HG03039 (cell line): ENCODE measurements around the gene CES2.
"Not testable (repeated sequence)": the region's sequence is repeated elsewhere in the genome, so short reads cannot be mapped to it uniquely, and the experiment has no call there.

Experiments used
- ATAC-seq: cut with Tn5 transposase; IDR thresholded peaks from one replicate; pipeline ENCODE4 v1.9.1; 2021; ENCODE audit warnings: mild to moderate bottlenecking, moderate library complexity; ENCODE audit not compliant: unreplicated experiment

The CES2 gene

GRCh38 chr16:66934138-66934838 is 1.0 kb upstream of the CES2 start, which contains the start of gene CIAO2B:
Gene CIAO2B, minus strand, starts transcription at chr16:66934402. Its CDS starts 38 bp downstream, at chr16:66934364.
- peak; percentile 60 for ATAC-seq

- peak; percentile 12 for ATAC-seq
Observed at GRCh38 chr16:66934839-66935313, 440 bp upstream of the CES2 start.

- ATAC-seq = no peak
Observed at GRCh38 chr16:66936462-66936861, 1.1 kb downstream of the CES2 start.

- no peak for ATAC-seq
Observed at GRCh38 chr16:66936889-66937554, 1.7 kb downstream of the CES2 start.

- no peak for ATAC-seq
Observed at GRCh38 chr16:66937725-66938337, 2.5 kb downstream of the CES2 start.

- no peak for ATAC-seq
Observed at GRCh38 chr16:66939366-66939765, 4.0 kb downstream of the CES2 start.

GRCh38 chr16:66940236-66940635 is 4.9 kb downstream of the CES2 start:
- no peak for ATAC-seq

GRCh38 chr16:66942981-66943380 is 7.7 kb downstream of the CES2 start:
- ATAC-seq = no peak

GRCh38 chr16:66943426-66944053 is 8.2 kb downstream of the CES2 start:
- ATAC-seq = no peak

GRCh38 chr16:66944054-66944441 is 8.7 kb downstream of the CES2 start:
- ATAC-seq = no peak

GRCh38 chr16:66944971-66945370 is 9.7 kb downstream of the CES2 start:
- not testable (repeated sequence) for ATAC-seq

GRCh38 chr16:66945939-66946338 is 10.6 kb downstream of the CES2 start:
- ATAC-seq = no peak

GRCh38 chr16:66946541-66946940 is 11.2 kb downstream of the CES2 start:
- no peak for ATAC-seq

- no peak for ATAC-seq
Observed at GRCh38 chr16:66946974-66947301, 11.6 kb downstream of the CES2 start.

GRCh38 chr16:66947302-66948065 is 12.2 kb downstream of the CES2 start:
- peak; percentile 45 for ATAC-seq

GRCh38 chr16:66948134-66948836 is 13.0 kb downstream of the CES2 start:
- ATAC-seq = no peak

- ATAC-seq = no peak
Observed at GRCh38 chr16:66948837-66949225, 13.5 kb downstream of the CES2 start.

GRCh38 chr16:66949472-66949871 is 14.2 kb downstream of the CES2 start:
- no peak for ATAC-seq

- no peak for ATAC-seq
Observed at GRCh38 chr16:66950437-66950836, 15.1 kb downstream of the CES2 start.
